ENCODE results near the gene CHCHD6. TPM values are rescaled to one million over a fixed set of nuclear protein-coding genes. Genes with fewer than 3 reads are reported as not detected.
A peak's percentile ranks its signal among the peaks of the same experiment; 100 is the strongest.

Gene CHCHD6
- total RNA-seq, 1 experiment from 2014 or later, result 40.9 TPM

- no peaks in the 10 kb centered on the region for H3K9me3 Mint-ChIP-seq
- no peak for ATAC-seq
- POLR2A ChIA-PET, result interaction anchor here (0.8 kb wide), 1 partner anchor 369 kb away, joined by 3 read pairs; no protein-coding TSS in a partner anchor
- H3K27ac Mint-ChIP-seq, result peak overlapping the region; percentile 72; the same call in 1 of the 2 replicates
- CTCF ChIA-PET, result interaction anchor here (0.6 to 1.2 kb wide), 3 partner anchors 10 to 540 kb away, joined by 3 read pairs; no protein-coding TSS in a partner anchor
- no peak overlapping the region for H3K4me3 Mint-ChIP-seq
- TF ChIP-seq SOX15 (CRISPR knock-in tag; IDR thresholded peaks at IDR 0.05), result no peak
- no peak for TF ChIP-seq NFE2L1 (CRISPR knock-in tag; IDR thresholded peaks at IDR 0.05)
- no peak for TF ChIP-seq ZNF317 (CRISPR knock-in tag; IDR thresholded peaks at IDR 0.05; ENCODE audit: borderline replicate concordance, low read depth)
- TF ChIP-seq ZNF423 (CRISPR knock-in tag; IDR thresholded peaks at IDR 0.05), result no peak
- no peak for TF ChIP-seq GRHL2 (CRISPR knock-in tag; IDR thresholded peaks at IDR 0.05; ENCODE audit: insufficient replicate concordance, severe bottlenecking)
- no peak for TF ChIP-seq ZNF671 (CRISPR knock-in tag; IDR thresholded peaks at IDR 0.05)
- no peak for TF ChIP-seq ZNF281 (CRISPR knock-in tag; IDR thresholded peaks at IDR 0.05)
- no peak for TF ChIP-seq EMX1 (CRISPR knock-in tag; IDR thresholded peaks at IDR 0.05)
- TF ChIP-seq, protein P1, sequence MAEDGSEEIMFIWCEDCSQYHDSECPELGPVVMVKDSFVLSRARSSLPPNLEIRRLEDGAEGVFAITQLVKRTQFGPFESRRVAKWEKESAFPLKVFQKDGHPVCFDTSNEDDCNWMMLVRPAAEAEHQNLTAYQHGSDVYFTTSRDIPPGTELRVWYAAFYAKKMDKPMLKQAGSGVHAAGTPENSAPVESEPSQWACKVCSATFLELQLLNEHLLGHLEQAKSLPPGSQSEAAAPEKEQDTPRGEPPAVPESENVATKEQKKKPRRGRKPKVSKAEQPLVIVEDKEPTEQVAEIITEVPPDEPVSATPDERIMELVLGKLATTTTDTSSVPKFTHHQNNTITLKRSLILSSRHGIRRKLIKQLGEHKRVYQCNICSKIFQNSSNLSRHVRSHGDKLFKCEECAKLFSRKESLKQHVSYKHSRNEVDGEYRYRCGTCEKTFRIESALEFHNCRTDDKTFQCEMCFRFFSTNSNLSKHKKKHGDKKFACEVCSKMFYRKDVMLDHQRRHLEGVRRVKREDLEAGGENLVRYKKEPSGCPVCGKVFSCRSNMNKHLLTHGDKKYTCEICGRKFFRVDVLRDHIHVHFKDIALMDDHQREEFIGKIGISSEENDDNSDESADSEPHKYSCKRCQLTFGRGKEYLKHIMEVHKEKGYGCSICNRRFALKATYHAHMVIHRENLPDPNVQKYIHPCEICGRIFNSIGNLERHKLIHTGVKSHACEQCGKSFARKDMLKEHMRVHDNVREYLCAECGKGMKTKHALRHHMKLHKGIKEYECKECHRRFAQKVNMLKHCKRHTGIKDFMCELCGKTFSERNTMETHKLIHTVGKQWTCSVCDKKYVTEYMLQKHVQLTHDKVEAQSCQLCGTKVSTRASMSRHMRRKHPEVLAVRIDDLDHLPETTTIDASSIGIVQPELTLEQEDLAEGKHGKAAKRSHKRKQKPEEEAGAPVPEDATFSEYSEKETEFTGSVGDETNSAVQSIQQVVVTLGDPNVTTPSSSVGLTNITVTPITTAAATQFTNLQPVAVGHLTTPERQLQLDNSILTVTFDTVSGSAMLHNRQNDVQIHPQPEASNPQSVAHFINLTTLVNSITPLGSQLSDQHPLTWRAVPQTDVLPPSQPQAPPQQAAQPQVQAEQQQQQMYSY (CRISPR knock-in tag; IDR thresholded peaks at IDR 0.05), result no peak
- TF ChIP-seq, protein P2, sequence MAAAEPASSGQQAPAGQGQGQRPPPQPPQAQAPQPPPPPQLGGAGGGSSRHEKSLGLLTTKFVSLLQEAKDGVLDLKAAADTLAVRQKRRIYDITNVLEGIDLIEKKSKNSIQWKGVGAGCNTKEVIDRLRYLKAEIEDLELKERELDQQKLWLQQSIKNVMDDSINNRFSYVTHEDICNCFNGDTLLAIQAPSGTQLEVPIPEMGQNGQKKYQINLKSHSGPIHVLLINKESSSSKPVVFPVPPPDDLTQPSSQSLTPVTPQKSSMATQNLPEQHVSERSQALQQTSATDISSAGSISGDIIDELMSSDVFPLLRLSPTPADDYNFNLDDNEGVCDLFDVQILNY (CRISPR knock-in tag; IDR thresholded peaks at IDR 0.05), result no peak
- no peak for TF ChIP-seq JAZF1 (CRISPR knock-in tag; IDR thresholded peaks at IDR 0.05)
- no peak for TF ChIP-seq ZBTB43 (CRISPR knock-in tag; IDR thresholded peaks at IDR 0.05)
- TF ChIP-seq ZNF425 (CRISPR knock-in tag; conservative IDR thresholded peaks at IDR 0.05), result no peak
- no peak for TF ChIP-seq SP1 (CRISPR knock-in tag; conservative IDR thresholded peaks at IDR 0.05)
- no peaks in the 10 kb centered on the region for H3K27me3 Mint-ChIP-seq (ENCODE audit: low read depth)
- peaks cover 7% of the 10 kb centered on the region for H3K36me3 Mint-ChIP-seq
- peaks cover 15% of the 10 kb centered on the region for H3K4me1 Mint-ChIP-seq
- DNase-seq (ENCODE audit: low spot score), result no peak
Observed at GRCh38 chr3:127004641-127005397, 300.8 kb downstream of the CHCHD6 start.

Data from WTC11 (cell line).